Suprapubic skin (tissue), 4 donors: Measurements from ENCODE around the gene MCM5.

Experiments
- EP300 ChIP-seq: sonication (generic); formaldehyde crosslinking; IDR thresholded peaks from one replicate; pipeline ENCODE4 v1.6.1; 2017; ENCODE audit warnings: antibody characterized with exemption
- POLR2A ChIP-seq, 2 donors: fragments of 450-650 bp; IDR thresholded peaks; one replicate each; pipeline ENCODE4 v1.6.1; 2017; ENCODE audit warnings: antibody characterized with exemption in 2 of 2, mild to moderate bottlenecking in 2 of 2, moderate library complexity in 2 of 2
- POLR2AphosphoS5 ChIP-seq, 3 donors: sonication (generic); formaldehyde crosslinking; IDR thresholded peaks; one replicate each; pipeline ENCODE4 v1.6.1; 2017; ENCODE audit warnings: antibody characterized with exemption in 3 of 3
- TF ChIP-seq, protein P1 (sequence below), 2 donors: fragments of 200-600 bp in 1 of 2; fragments of 450-650 bp in 1 of 2; sonication (generic) in 1 of 2; IDR thresholded peaks; one replicate each; pipeline ENCODE4 v1.5.1; 2016 to 2019; ENCODE audit warnings: antibody characterized with exemption in 2 of 2, mild to moderate bottlenecking in 1 of 2, moderate library complexity in 1 of 2

DNA sequence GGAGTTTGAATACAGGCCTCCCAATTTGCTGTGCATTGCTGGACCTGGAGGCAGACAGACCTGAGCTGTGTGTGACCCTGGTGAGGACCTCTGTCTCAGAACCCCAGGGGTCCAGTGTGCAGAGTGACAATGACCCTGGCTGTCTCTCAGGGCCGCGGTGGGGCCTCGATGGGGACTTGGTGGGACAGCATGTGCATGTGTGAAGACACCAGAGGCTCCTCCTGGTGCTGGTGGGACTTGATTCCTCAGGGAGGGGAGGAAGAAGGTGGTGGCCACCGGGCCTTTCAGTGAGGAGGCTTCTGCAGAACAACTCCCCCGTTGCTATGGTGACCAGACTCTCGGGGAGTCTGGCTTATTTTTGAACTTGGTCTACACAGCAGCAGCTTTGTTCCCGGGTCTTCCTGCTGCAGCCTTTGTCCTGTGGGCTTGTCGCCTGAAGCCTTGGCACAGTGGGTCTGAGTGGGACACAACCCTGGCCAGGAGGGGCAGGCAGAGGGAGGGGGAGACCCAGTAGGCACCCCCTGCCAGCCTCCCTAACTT, 35.3 kb downstream of the MCM5 start:
- TF ChIP-seq POLR2A (IDR thresholded peaks at IDR 0.05) = no peak
- TF ChIP-seq, protein P1, sequence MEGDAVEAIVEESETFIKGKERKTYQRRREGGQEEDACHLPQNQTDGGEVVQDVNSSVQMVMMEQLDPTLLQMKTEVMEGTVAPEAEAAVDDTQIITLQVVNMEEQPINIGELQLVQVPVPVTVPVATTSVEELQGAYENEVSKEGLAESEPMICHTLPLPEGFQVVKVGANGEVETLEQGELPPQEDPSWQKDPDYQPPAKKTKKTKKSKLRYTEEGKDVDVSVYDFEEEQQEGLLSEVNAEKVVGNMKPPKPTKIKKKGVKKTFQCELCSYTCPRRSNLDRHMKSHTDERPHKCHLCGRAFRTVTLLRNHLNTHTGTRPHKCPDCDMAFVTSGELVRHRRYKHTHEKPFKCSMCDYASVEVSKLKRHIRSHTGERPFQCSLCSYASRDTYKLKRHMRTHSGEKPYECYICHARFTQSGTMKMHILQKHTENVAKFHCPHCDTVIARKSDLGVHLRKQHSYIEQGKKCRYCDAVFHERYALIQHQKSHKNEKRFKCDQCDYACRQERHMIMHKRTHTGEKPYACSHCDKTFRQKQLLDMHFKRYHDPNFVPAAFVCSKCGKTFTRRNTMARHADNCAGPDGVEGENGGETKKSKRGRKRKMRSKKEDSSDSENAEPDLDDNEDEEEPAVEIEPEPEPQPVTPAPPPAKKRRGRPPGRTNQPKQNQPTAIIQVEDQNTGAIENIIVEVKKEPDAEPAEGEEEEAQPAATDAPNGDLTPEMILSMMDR (IDR thresholded peaks at IDR 0.05) = no peak
- TF ChIP-seq EP300 = no peak
- no peak for TF ChIP-seq POLR2AphosphoS5 (IDR thresholded peaks at IDR 0.05)
